H9 (cell line): Measurements from ENCODE around the gene RPS15. TPM values are rescaled to one million over a fixed set of nuclear protein-coding genes. Genes with fewer than 3 reads are reported as not detected.

Experiments used
- DNase-seq: peaks from one replicate; pipeline ENCODE4 v3.0.0-alpha.2; 2017
- H2AFZ ChIP-seq: one replicate; pipeline ENCODE4 v1.6.1; 2013; ENCODE audit warnings: mild to moderate bottlenecking, low read length, control low read depth, moderate library complexity
- H2AK5ac ChIP-seq: 2 replicates; pipeline ENCODE4 v1.6.1; 2013; ENCODE audit warnings: low read length, control low read depth, mixed read lengths; ENCODE audit not compliant: insufficient read length
- H2BK120ac ChIP-seq: one replicate; pipeline ENCODE4 v1.6.1; 2013; ENCODE audit warnings: low read depth, mild to moderate bottlenecking, low read length, control low read depth, inconsistent platforms; ENCODE audit not compliant: poor library complexity, severe bottlenecking
- H2BK12ac ChIP-seq: 2 replicates; pipeline ENCODE4 v1.6.1; 2013; ENCODE audit warnings: low read length, control low read depth, mixed read lengths, low read depth; ENCODE audit not compliant: insufficient read length
- H2BK15ac ChIP-seq: 2 replicates; pipeline ENCODE4 v1.6.1; 2013; ENCODE audit warnings: low read depth, low read length, control low read depth
- H2BK20ac ChIP-seq: one replicate; pipeline ENCODE4 v1.6.1; 2013; ENCODE audit warnings: low read depth, mild to moderate bottlenecking, low read length, control low read depth, inconsistent platforms; ENCODE audit not compliant: poor library complexity, severe bottlenecking
- H2BK5ac ChIP-seq: 2 replicates; pipeline ENCODE4 v1.6.1; 2013; ENCODE audit warnings: low read length, control low read depth, mixed read lengths; ENCODE audit not compliant: insufficient read length
- H3K14ac ChIP-seq: 2 replicates; pipeline ENCODE4 v1.6.1; 2013; ENCODE audit warnings: low read length, control low read depth; ENCODE audit not compliant: insufficient read depth
- H3K18ac ChIP-seq: 2 replicates; pipeline ENCODE4 v1.6.1; 2013; ENCODE audit warnings: low read depth, mild to moderate bottlenecking, mixed read lengths, low read length, control low read depth; ENCODE audit not compliant: insufficient read length
- H3K23ac ChIP-seq: 2 replicates; pipeline ENCODE4 v1.6.1; 2013; ENCODE audit warnings: low read length, control low read depth, mixed read lengths, low read depth; ENCODE audit not compliant: insufficient read length
- H3K23me2 ChIP-seq: 2 replicates; pipeline ENCODE4 v1.6.1; 2013; ENCODE audit warnings: low read depth, mild to moderate bottlenecking, mixed read lengths, low read length, control low read depth; ENCODE audit not compliant: insufficient read length, poor library complexity, severe bottlenecking
- H3K27ac ChIP-seq: 2 replicates; pipeline ENCODE4 v1.5.1; 2013; ENCODE audit warnings: low read length, control low read depth, mixed read lengths, low read depth; ENCODE audit not compliant: insufficient read length
- H3K27me3 ChIP-seq: 2 replicates; pipeline ENCODE4 v1.6.1; 2013; ENCODE audit warnings: low read length, control low read depth, inconsistent platforms; ENCODE audit not compliant: insufficient read depth
- H3K4ac ChIP-seq: 2 replicates; pipeline ENCODE4 v1.6.1; 2013; ENCODE audit warnings: low read depth, mild to moderate bottlenecking, control low read depth, inconsistent platforms, low read length, moderate library complexity
- H3K4me1 ChIP-seq: 2 replicates; pipeline ENCODE4 v1.6.1; 2013; ENCODE audit warnings: low read length, control low read depth, inconsistent platforms; ENCODE audit not compliant: insufficient read depth
- H3K4me2 ChIP-seq: 2 replicates; pipeline ENCODE4 v1.6.1; 2013; ENCODE audit warnings: low read length, control low read depth, mixed read lengths; ENCODE audit not compliant: insufficient read length, insufficient read depth
- H3K56ac ChIP-seq: 2 replicates; pipeline ENCODE4 v1.6.1; 2013; ENCODE audit warnings: low read depth, mild to moderate bottlenecking, mixed read lengths, low read length, control low read depth; ENCODE audit not compliant: insufficient read length
- H3K79me1 ChIP-seq: 2 replicates; pipeline ENCODE4 v1.6.1; 2013; ENCODE audit warnings: low read depth, mild to moderate bottlenecking, moderate library complexity, low read length, control low read depth, inconsistent platforms; ENCODE audit not compliant: insufficient read depth, poor library complexity, severe bottlenecking
- H3K79me2 ChIP-seq: 2 replicates; pipeline ENCODE4 v1.6.1; 2013; ENCODE audit warnings: low read length, control low read depth, inconsistent platforms; ENCODE audit not compliant: insufficient read depth
- H3K9ac ChIP-seq: 2 replicates; pipeline ENCODE4 v1.6.1; 2013; ENCODE audit warnings: low read length, control low read depth, mixed read lengths; ENCODE audit not compliant: insufficient read length; ENCODE audit errors: extremely low read depth
- H3K9me3 ChIP-seq: one replicate; pipeline ENCODE4 v1.6.1; 2013; ENCODE audit warnings: low read depth, low read length, inconsistent platforms; ENCODE audit not compliant: control insufficient read depth
- H3T11ph ChIP-seq: one replicate; pipeline ENCODE4 v1.6.1; 2013; ENCODE audit warnings: mild to moderate bottlenecking, low read length, control low read depth, inconsistent platforms
- H4K20me1 ChIP-seq: one replicate; pipeline ENCODE4 v1.6.1; 2013; ENCODE audit not compliant: control insufficient read depth, insufficient read length, insufficient read depth
- H4K5ac ChIP-seq: 2 replicates; pipeline ENCODE4 v1.6.1; 2013; ENCODE audit warnings: low read depth, mild to moderate bottlenecking, mixed read lengths, low read length, control low read depth; ENCODE audit not compliant: insufficient read length
- H4K8ac ChIP-seq: replicated peaks from 2 replicates; pipeline ENCODE4 v1.6.1; 2013; ENCODE audit warnings: low read length, control low read depth, mixed read lengths, low read depth; ENCODE audit not compliant: insufficient read length
- H4K91ac ChIP-seq: 2 replicates; pipeline ENCODE4 v1.6.1; 2013; ENCODE audit warnings: low read depth, mild to moderate bottlenecking, moderate library complexity, mixed read lengths, low read length, control low read depth; ENCODE audit not compliant: insufficient read length
- H3K27ac Mint-ChIP-seq, 3 experiments: 2 replicates in 2 of 3; 3 replicates in 1 of 3; pipeline ENCODE4 v1.8.0; 2020 to 2021; ENCODE audit warnings: mixed read lengths in 3 of 3, mild to moderate bottlenecking in 1 of 3, moderate library complexity in 1 of 3
- H3K27me3 Mint-ChIP-seq: 2 replicates; pipeline ENCODE4 v1.8.0; 2021; ENCODE audit warnings: low read depth, mild to moderate bottlenecking, moderate library complexity, mixed read lengths
- H3K36me3 Mint-ChIP-seq, 3 experiments: 2 replicates in 2 of 3; 3 replicates in 1 of 3; pipeline ENCODE4 v1.8.0; 2020 to 2021; ENCODE audit warnings: low read depth in 3 of 3, mixed read lengths in 3 of 3; ENCODE audit not compliant: insufficient read depth in 1 of 3
- H3K4me1 Mint-ChIP-seq, 2 experiments: 2 replicates each; pipeline ENCODE4 v1.8.0; 2020; ENCODE audit warnings: mixed read lengths in 2 of 2
- H3K4me3 Mint-ChIP-seq, 2 experiments: 2 replicates in 1 of 2; 3 replicates in 1 of 2; pipeline ENCODE4 v1.8.0; 2020 to 2021; ENCODE audit warnings: mild to moderate bottlenecking in 2 of 2, mixed read lengths in 2 of 2, moderate library complexity in 1 of 2
- H3K9me3 Mint-ChIP-seq, 2 experiments: 2 replicates in 1 of 2; 3 replicates in 1 of 2; pipeline ENCODE4 v1.8.0; 2020; ENCODE audit warnings: mild to moderate bottlenecking in 2 of 2, mixed read lengths in 2 of 2, moderate library complexity in 1 of 2
- CTCF ChIP-seq: fragments of 200-600 bp; sonication (generic); conservative IDR thresholded peaks from 3 replicates; pipeline ENCODE4 v1.8.0; 2021; ENCODE audit warnings: antibody characterized with exemption, mild to moderate bottlenecking
- WGBS: extraction: QIAGEN DNeasy Blood & Tissue Kit; methylation state at CpG from one replicate; pipeline ENCODE4 v1.1.7; 2013; ENCODE audit warnings: missing lambda C conversion rate, low lambda C conversion rate, mixed read lengths; ENCODE audit not compliant: insufficient read length; ENCODE audit errors: extremely low coverage; 5-methylcytosine and 5-hydroxymethylcytosine counted together
- total RNA-seq: library from RNA; stranded (reverse); gene quantifications from 2 replicates; pipeline ENCODE4 v1.2.1, GENCODE V29; 2021

The RPS15 gene
- total RNA-seq, 1 experiment from 2014 or later: 1,628 TPM

GRCh38 chr19:1468821-1469254 lies 30.6 kb downstream of the RPS15 start:
- Mint-ChIP-seq H3K27ac (no peak overlapping the region), H3K36me3 (no peaks in the 10 kb centered on the region), H3K9me3 (no peaks in the 10 kb centered on the region), H3K27me3 (peaks cover 81% of the 10 kb centered on the region), H3K4me3 (peak overlapping the region in 1 of 2 experiments; percentile 67; a peak in 1 of 5 replicates), H3K4me1 (peaks cover 2 to 9% of the 10 kb centered on the region in 2 experiments; a peak in 3 of 4 replicates)
- H2BK12ac ChIP-seq: no peak overlapping the region
- H3K23me2 ChIP-seq: peaks cover 9% of the 10 kb centered on the region
- H2BK120ac ChIP-seq: no peak overlapping the region
- no peak overlapping the region for H4K8ac ChIP-seq
- no peak for DNase-seq
- no peak overlapping the region for H3K56ac ChIP-seq
- peak; percentile 18; the same call in 1 of the 3 replicates for TF ChIP-seq CTCF
- no peak overlapping the region for H3T11ph ChIP-seq
- WGBS: no CpG with 5 or more reads among the region's 47 CpGs
- H3K79me1 ChIP-seq: no peaks in the 10 kb centered on the region
- H2BK5ac ChIP-seq: no peak overlapping the region
- no peak overlapping the region for H3K9ac ChIP-seq
- no peak overlapping the region for H3K27ac ChIP-seq
- no peak overlapping the region for H3K4ac ChIP-seq
- H3K4me2 ChIP-seq: no peak overlapping the region
- no peak overlapping the region for H4K5ac ChIP-seq
- no peak overlapping the region for H4K91ac ChIP-seq
- H2BK20ac ChIP-seq: no peak overlapping the region
- no peak overlapping the region for H3K18ac ChIP-seq
- no peaks in the 10 kb centered on the region for H3K4me1 ChIP-seq
- peaks cover 61% of the 10 kb centered on the region for H3K27me3 ChIP-seq
- H3K9me3 ChIP-seq: no peaks in the 10 kb centered on the region
- H2AK5ac ChIP-seq: no peak overlapping the region
- no peak overlapping the region for H3K23ac ChIP-seq
- H3K14ac ChIP-seq: no peak overlapping the region
- no peak overlapping the region for H2AFZ ChIP-seq
- no peaks in the 10 kb centered on the region for H3K79me2 ChIP-seq
- H4K20me1 ChIP-seq: peaks cover 3% of the 10 kb centered on the region
- no peak overlapping the region for H2BK15ac ChIP-seq
